IMR-90 (cell line): Measurements from ENCODE around the gene COPS9. TPM values are rescaled to one million over a fixed set of nuclear protein-coding genes. Genes with fewer than 3 reads are reported as not detected.

Experiments
- ATAC-seq: fragments of 200-7000 bp; cut with Tn5 transposase; 2 replicates; pipeline ENCODE4 v1.9.1; 2020; ENCODE audit warnings: low read depth, mild to moderate bottlenecking, moderate library complexity
- BruUV-seq: library from RNA; stranded (reverse); fragments of 400-500 nt; replicated peaks from 2 replicates; lab custom pipeline; 2021; lab: Mats Ljungman, UMichigan
- CTCF ChIA-PET: fragments of 300-600 bp; formaldehyde crosslinking; extraction: SDS; loops from one replicate; lab custom pipeline; 2021; ENCODE audit warnings: antibody characterized with exemption; lab: Yijun Ruan, JAX
- POLR2A ChIA-PET: fragments of 300-600 bp; sonication (Branson Sonifier 250); formaldehyde crosslinking; loops from one replicate; lab custom pipeline; 2022; ENCODE audit warnings: antibody characterized with exemption; ENCODE audit not compliant: unreplicated experiment; lab: Charles Lee
- DNase-seq: peaks from one replicate; pipeline ENCODE4 v3.0.0; 2013
- H2AFZ ChIP-seq: replicated peaks from 2 replicates; pipeline ENCODE3; 2013; ENCODE audit warnings: low read length, mild to moderate bottlenecking; ENCODE audit not compliant: poor library complexity
- H2AK5ac ChIP-seq: 2 replicates; pipeline ENCODE4 v1.6.1; 2013; ENCODE audit warnings: low read depth, low read length, inconsistent platforms
- H2AK9ac ChIP-seq: replicated peaks from 2 replicates; pipeline ENCODE3; 2013; ENCODE audit warnings: mild to moderate bottlenecking, low read depth, low read length, moderate library complexity; ENCODE audit not compliant: poor library complexity
- H2BK120ac ChIP-seq: 2 replicates; pipeline ENCODE4 v1.6.1; 2013; ENCODE audit warnings: low read depth, low read length, inconsistent platforms
- H2BK15ac ChIP-seq: 3 replicates; pipeline ENCODE4 v1.6.1; 2013; ENCODE audit warnings: low read depth, low read length, inconsistent platforms
- H2BK20ac ChIP-seq: 2 replicates; pipeline ENCODE4 v1.6.1; 2013; ENCODE audit warnings: low read depth, mild to moderate bottlenecking, inconsistent platforms, low read length, moderate library complexity
- H2BK5ac ChIP-seq: 2 replicates; pipeline ENCODE4 v1.6.1; 2013; ENCODE audit warnings: mild to moderate bottlenecking, low read depth, low read length, inconsistent platforms; ENCODE audit not compliant: poor library complexity, severe bottlenecking
- H3K14ac ChIP-seq: replicated peaks from 2 replicates; pipeline ENCODE4 v1.6.1; 2013; ENCODE audit warnings: low read depth, low read length, inconsistent platforms
- H3K18ac ChIP-seq: 2 replicates; pipeline ENCODE4 v1.6.1; 2013; ENCODE audit warnings: low read depth, low read length, control low read depth
- H3K23ac ChIP-seq: 2 replicates; pipeline ENCODE4 v1.6.1; 2013; ENCODE audit warnings: low read depth, low read length, inconsistent platforms
- H3K27ac ChIP-seq: 2 replicates; pipeline ENCODE4 v1.5.1; 2013; ENCODE audit warnings: mild to moderate bottlenecking, control low read depth, low read length; ENCODE audit not compliant: insufficient read depth
- H3K27me3 ChIP-seq: 2 replicates; pipeline ENCODE4 v1.6.1; 2013; ENCODE audit warnings: low read length; ENCODE audit not compliant: control insufficient read depth, insufficient read depth
- H3K36me3 ChIP-seq: 2 replicates; pipeline ENCODE4 v1.6.1; 2013; ENCODE audit warnings: low read length, mixed read lengths; ENCODE audit not compliant: control insufficient read depth, insufficient read depth
- H3K4ac ChIP-seq: 2 replicates; pipeline ENCODE4 v1.6.1; 2013; ENCODE audit warnings: low read depth, low read length, inconsistent platforms
- H3K4me1 ChIP-seq: 2 replicates; pipeline ENCODE4 v1.6.1; 2013; ENCODE audit warnings: low read length, mixed read lengths; ENCODE audit not compliant: control insufficient read depth, insufficient read depth
- H3K4me2 ChIP-seq: 2 replicates; pipeline ENCODE4 v1.6.1; 2013; ENCODE audit warnings: low read depth, mild to moderate bottlenecking, control low read depth, low read length, moderate library complexity
- H3K4me3 ChIP-seq: 2 replicates; pipeline ENCODE4 v1.5.1; 2013; ENCODE audit warnings: low read depth, mild to moderate bottlenecking, control low read depth, low read length, moderate library complexity; ENCODE audit not compliant: insufficient read depth
- H3K56ac ChIP-seq: 2 replicates; pipeline ENCODE4 v1.6.1; 2013; ENCODE audit warnings: low read length, inconsistent platforms; ENCODE audit not compliant: insufficient read depth; ENCODE audit errors: extremely low read depth
- H3K79me1 ChIP-seq, 2 experiments: 2 replicates each; pipeline ENCODE4 v1.6.1; 2013; ENCODE audit warnings: low read length in 2 of 2, inconsistent platforms in 1 of 2, low read depth in 1 of 2
- H3K9ac ChIP-seq: 2 replicates; pipeline ENCODE4 v1.6.1; 2013; ENCODE audit warnings: low read depth, low read length, control low read depth
- H3K9me1 ChIP-seq: 2 replicates; pipeline ENCODE4 v1.6.1; 2013; ENCODE audit warnings: low read length, inconsistent platforms; ENCODE audit not compliant: insufficient read depth
- H3K9me3 ChIP-seq: 2 replicates; pipeline ENCODE4 v1.6.1; 2013; ENCODE audit warnings: low read length; ENCODE audit not compliant: control insufficient read depth, insufficient read depth
- H4K20me1 ChIP-seq: 2 replicates; pipeline ENCODE4 v1.6.1; 2013; ENCODE audit warnings: low read length, inconsistent platforms; ENCODE audit not compliant: insufficient read depth
- H4K5ac ChIP-seq: 2 replicates; pipeline ENCODE4 v1.6.1; 2013; ENCODE audit warnings: mild to moderate bottlenecking, low read depth, low read length, control low read depth
- H4K8ac ChIP-seq, 2 experiments: 2 replicates each; pipeline ENCODE4 v1.6.1; 2013; ENCODE audit warnings: low read depth in 2 of 2, low read length in 2 of 2, control low read depth in 1 of 2, inconsistent platforms in 1 of 2
- H4K91ac ChIP-seq: 2 replicates; pipeline ENCODE4 v1.6.1; 2013; ENCODE audit warnings: low read depth, low read length, inconsistent platforms; ENCODE audit not compliant: insufficient read depth
- BHLHE40 ChIP-seq: fragments of 150-350 bp; IDR thresholded peaks from 2 replicates; pipeline ENCODE4 v1.6.1; 2016; ENCODE audit warnings: mild to moderate bottlenecking, low read depth, low read length
- CEBPB ChIP-seq: IDR thresholded peaks from 2 replicates; pipeline ENCODE4 v1.6.1; 2012; ENCODE audit warnings: low read depth, low read length, improper control_type of control experiment
- CHD1 ChIP-seq: IDR thresholded peaks from 2 replicates; pipeline ENCODE4 v1.6.1; 2012; ENCODE audit warnings: low read depth, low read length, improper control_type of control experiment
- FOS ChIP-seq: fragments of 150-350 bp; IDR thresholded peaks from 2 replicates; pipeline ENCODE4 v1.6.1; 2016; ENCODE audit warnings: low read depth, low read length
- MAZ ChIP-seq: IDR thresholded peaks from 2 replicates; pipeline ENCODE4 v1.6.1; 2012; ENCODE audit warnings: low read depth, mild to moderate bottlenecking, low read length, improper control_type of control experiment, moderate library complexity, borderline replicate concordance
- MXI1 ChIP-seq: IDR thresholded peaks from 2 replicates; pipeline ENCODE4 v1.6.1; 2012; ENCODE audit warnings: low read depth, mild to moderate bottlenecking, low read length, moderate library complexity, borderline replicate concordance
- NFE2L2 ChIP-seq: fragments of 150-350 bp; IDR thresholded peaks from 2 replicates; pipeline ENCODE4 v1.6.1; 2016; ENCODE audit warnings: low read depth, mild to moderate bottlenecking, low read length
- POLR2A ChIP-seq: IDR thresholded peaks from 2 replicates; pipeline ENCODE4 v1.6.1; 2012; ENCODE audit warnings: mild to moderate bottlenecking, low read depth, low read length
- RCOR1 ChIP-seq: IDR thresholded peaks from 2 replicates; pipeline ENCODE4 v1.6.1; 2012; ENCODE audit warnings: mild to moderate bottlenecking, low read length, improper control_type of control experiment; ENCODE audit not compliant: insufficient replicate concordance
- WGBS, 2 experiments: methylation state at CpG; one replicate each; pipeline versions ENCODE4 v1.1.5 to v1.1.7; 2013; ENCODE audit warnings: missing lambda C conversion rate in 2 of 2; ENCODE audit not compliant: insufficient read length in 1 of 2; ENCODE audit errors: extremely low coverage in 2 of 2; 5-methylcytosine and 5-hydroxymethylcytosine counted together
- dilution Hi-C: fragments of 300-500 bp; cut with HindIII; formaldehyde crosslinking; loops from one replicate; pipeline ENCODE4 v1.14.3; 2018; ENCODE audit warnings: low sequenced_read_pairs; ENCODE audit not compliant: unreplicated experiment
- in situ Hi-C: fragments of 300-500 bp; cut with MboI; formaldehyde crosslinking; loops from 3 replicates; pipeline ENCODE4 v1.14.3; 2019; ENCODE audit warnings: low sequenced_read_pairs, inconsistent platforms, mixed read lengths
- intact Hi-C: fragments of 100-400 bp; cut with micrococcal nuclease; formaldehyde crosslinking; loops from 2 replicates; pipeline ENCODE4 v1.10.0; 2022
- polyA plus RNA-seq, 3 experiments: library from polyadenylated mRNA; depleted of rRNA; stranded (reverse); fragments of >200 nt; gene quantifications; 2 replicates each; pipeline ENCODE4 v1.2.3, GENCODE V29; 2012; ENCODE audit warnings: low replicate concordance in 1 of 3
- total RNA-seq: library from RNA; depleted of rRNA; stranded (reverse); fragments of >200 nt; gene quantifications from 2 replicates; pipeline ENCODE4 v1.2.3, GENCODE V29; 2012
- TF ChIP-seq, protein P1 (sequence below): fragments of 150-350 bp; IDR thresholded peaks from 2 replicates; pipeline ENCODE4 v1.6.1; 2017; ENCODE audit warnings: mild to moderate bottlenecking, antibody characterized with exemption, low read length, low read depth
- TF ChIP-seq, protein P2 (sequence below): conservative IDR thresholded peaks from 2 replicates; pipeline ENCODE4 v1.5.1; 2012; ENCODE audit warnings: mild to moderate bottlenecking, low read depth, low read length, improper control_type of control experiment
- TF ChIP-seq, protein P3 (sequence below): fragments of 150-350 bp; IDR thresholded peaks from 2 replicates; pipeline ENCODE4 v1.6.1; 2016; ENCODE audit warnings: low read depth, mild to moderate bottlenecking, low read length, moderate library complexity, borderline replicate concordance

COPS9 gene
- total and polyA plus RNA-seq, 2 of the 4 experiments (the other 2 are of a cell fraction): 85.9 to 309 TPM

DNA sequence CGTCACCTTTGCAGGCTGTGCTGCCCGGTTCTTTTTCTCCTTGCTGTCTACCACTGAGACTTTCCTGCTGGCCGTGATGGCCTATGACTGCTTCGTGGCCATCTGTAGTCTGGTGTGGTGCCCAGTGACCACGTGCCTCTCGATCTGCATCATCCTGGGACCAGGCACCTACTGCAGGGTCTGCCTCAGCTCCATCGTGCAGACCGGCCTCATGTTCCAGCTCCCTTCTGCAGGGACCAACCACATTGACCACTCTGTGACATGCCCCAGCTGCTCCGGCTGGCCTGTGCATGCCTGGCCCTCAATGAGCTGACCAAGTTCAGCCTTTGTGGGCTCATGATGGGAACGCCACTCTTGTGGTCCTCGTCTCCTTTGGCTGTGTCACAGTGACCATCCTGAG lies 26.7 kb downstream of the COPS9 start:
- no peaks in the 10 kb centered on the region for H3K4me1 ChIP-seq
- no peak overlapping the region for H3K23ac ChIP-seq
- no peaks in the 10 kb centered on the region for H3K79me1 ChIP-seq
- ChIA-PET POLR2A (no interaction called here), CTCF (no interaction called here)
- H3K4ac ChIP-seq: no peak overlapping the region
- no peak overlapping the region for H3K14ac ChIP-seq
- H2AK5ac ChIP-seq: no peak overlapping the region
- H3K4me3 ChIP-seq: no peak overlapping the region
- in situ Hi-C loops: no loop called here
- peaks cover 2% of the 10 kb centered on the region; the same call in 1 of the 2 replicates for H3K9me1 ChIP-seq
- 53% methylated on average over 11 of the region's 11 CpGs; no CpG with 5 or more reads in 1 of the 2 experiments for WGBS, 2 experiments
- TF ChIP-seq CHD1: no peak
- TF ChIP-seq, protein P1, sequence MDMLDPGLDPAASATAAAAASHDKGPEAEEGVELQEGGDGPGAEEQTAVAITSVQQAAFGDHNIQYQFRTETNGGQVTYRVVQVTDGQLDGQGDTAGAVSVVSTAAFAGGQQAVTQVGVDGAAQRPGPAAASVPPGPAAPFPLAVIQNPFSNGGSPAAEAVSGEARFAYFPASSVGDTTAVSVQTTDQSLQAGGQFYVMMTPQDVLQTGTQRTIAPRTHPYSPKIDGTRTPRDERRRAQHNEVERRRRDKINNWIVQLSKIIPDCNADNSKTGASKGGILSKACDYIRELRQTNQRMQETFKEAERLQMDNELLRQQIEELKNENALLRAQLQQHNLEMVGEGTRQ: no peak
- no peak for TF ChIP-seq FOS
- TF ChIP-seq BHLHE40: no peak
- TF ChIP-seq, protein P2, sequence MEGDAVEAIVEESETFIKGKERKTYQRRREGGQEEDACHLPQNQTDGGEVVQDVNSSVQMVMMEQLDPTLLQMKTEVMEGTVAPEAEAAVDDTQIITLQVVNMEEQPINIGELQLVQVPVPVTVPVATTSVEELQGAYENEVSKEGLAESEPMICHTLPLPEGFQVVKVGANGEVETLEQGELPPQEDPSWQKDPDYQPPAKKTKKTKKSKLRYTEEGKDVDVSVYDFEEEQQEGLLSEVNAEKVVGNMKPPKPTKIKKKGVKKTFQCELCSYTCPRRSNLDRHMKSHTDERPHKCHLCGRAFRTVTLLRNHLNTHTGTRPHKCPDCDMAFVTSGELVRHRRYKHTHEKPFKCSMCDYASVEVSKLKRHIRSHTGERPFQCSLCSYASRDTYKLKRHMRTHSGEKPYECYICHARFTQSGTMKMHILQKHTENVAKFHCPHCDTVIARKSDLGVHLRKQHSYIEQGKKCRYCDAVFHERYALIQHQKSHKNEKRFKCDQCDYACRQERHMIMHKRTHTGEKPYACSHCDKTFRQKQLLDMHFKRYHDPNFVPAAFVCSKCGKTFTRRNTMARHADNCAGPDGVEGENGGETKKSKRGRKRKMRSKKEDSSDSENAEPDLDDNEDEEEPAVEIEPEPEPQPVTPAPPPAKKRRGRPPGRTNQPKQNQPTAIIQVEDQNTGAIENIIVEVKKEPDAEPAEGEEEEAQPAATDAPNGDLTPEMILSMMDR: no peak
- no peak for TF ChIP-seq NFE2L2
- TF ChIP-seq MXI1: no peak
- no peak for TF ChIP-seq POLR2A
- TF ChIP-seq MAZ: no peak
- TF ChIP-seq CEBPB: no peak
- TF ChIP-seq, protein P3, sequence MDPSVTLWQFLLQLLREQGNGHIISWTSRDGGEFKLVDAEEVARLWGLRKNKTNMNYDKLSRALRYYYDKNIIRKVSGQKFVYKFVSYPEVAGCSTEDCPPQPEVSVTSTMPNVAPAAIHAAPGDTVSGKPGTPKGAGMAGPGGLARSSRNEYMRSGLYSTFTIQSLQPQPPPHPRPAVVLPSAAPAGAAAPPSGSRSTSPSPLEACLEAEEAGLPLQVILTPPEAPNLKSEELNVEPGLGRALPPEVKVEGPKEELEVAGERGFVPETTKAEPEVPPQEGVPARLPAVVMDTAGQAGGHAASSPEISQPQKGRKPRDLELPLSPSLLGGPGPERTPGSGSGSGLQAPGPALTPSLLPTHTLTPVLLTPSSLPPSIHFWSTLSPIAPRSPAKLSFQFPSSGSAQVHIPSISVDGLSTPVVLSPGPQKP: no peak
- TF ChIP-seq RCOR1: no peak
- intact Hi-C loops: no loop called here
- dilution Hi-C loops: no loop called here
- peaks cover 14% of the 10 kb centered on the region for H3K27me3 ChIP-seq
- no peak overlapping the region for H3K9ac ChIP-seq
- no peak overlapping the region for H3K4me2 ChIP-seq
- no peak overlapping the region for H2BK5ac ChIP-seq
- no peak overlapping the region for H3K56ac ChIP-seq
- H3K18ac ChIP-seq: no peak overlapping the region
- no peak overlapping the region for H2BK120ac ChIP-seq
- H4K20me1 ChIP-seq: no peaks in the 10 kb centered on the region
- H4K8ac ChIP-seq: no peak overlapping the region
- ATAC-seq (no peak), DNase-seq (no peak)
- no peak overlapping the region for H2BK15ac ChIP-seq
- no peak overlapping the region for H4K5ac ChIP-seq
- H3K27ac ChIP-seq: no peak overlapping the region
- H3K36me3 ChIP-seq: no peaks in the 10 kb centered on the region
- H4K91ac ChIP-seq: no peak overlapping the region
- no TSS peak for BruUV-seq
- H2BK20ac ChIP-seq: no peak overlapping the region
- no peak overlapping the region for H2AFZ ChIP-seq
- no peaks in the 10 kb centered on the region for H3K9me3 ChIP-seq
- H2AK9ac ChIP-seq: no peak overlapping the region
